Activated T-cell treated with anti-CD3 and anti-CD28 coated beads, Interleukin-2, amount 50 U/mL, for 72 hours (primary cell): ENCODE results near the gene IER5L. TPM values are rescaled to one million over a fixed set of nuclear protein-coding genes. Genes with fewer than 3 reads are reported as not detected.
A peak's percentile ranks its signal among the peaks of the same experiment; 100 is the strongest.

ENCODE experiments used
- ATAC-seq, 2 donors: fragments of 150-1000 bp; cut with Tn5 transposase; replicated peaks in 1 of 2; 2 replicates each; pipeline ENCODE4 v1.10.0; 2021; ENCODE audit warnings: moderate library complexity in 2 of 2, mild to moderate bottlenecking in 1 of 2
- DNase-seq, 2 donors: peaks; one replicate each; pipeline ENCODE4 v3.0.0; 2021 to 2022; ENCODE audit warnings: mixed read lengths in 1 of 2
- H3K27ac Mint-ChIP-seq: one replicate; pipeline ENCODE4 v1.8.0; 2022; ENCODE audit warnings: mild to moderate bottlenecking, moderate library complexity, mixed read lengths
- H3K27me3 Mint-ChIP-seq: one replicate; pipeline ENCODE4 v1.8.0; 2022; ENCODE audit warnings: low read depth, mixed read lengths
- H3K36me3 Mint-ChIP-seq, 2 donors: one replicate each; pipeline ENCODE4 v1.8.0; 2022; ENCODE audit warnings: mixed read lengths in 2 of 2, mild to moderate bottlenecking in 1 of 2; ENCODE audit not compliant: insufficient read depth in 2 of 2
- H3K4me1 Mint-ChIP-seq: one replicate; pipeline ENCODE4 v1.8.0; 2022; ENCODE audit warnings: low read depth, mixed read lengths
- H3K4me3 Mint-ChIP-seq, 2 donors: one replicate each; pipeline ENCODE4 v1.8.0; 2022; ENCODE audit warnings: mild to moderate bottlenecking in 2 of 2, mixed read lengths in 2 of 2, moderate library complexity in 2 of 2
- H3K9me3 Mint-ChIP-seq, 2 donors: one replicate each; pipeline ENCODE4 v1.8.0; 2022; ENCODE audit warnings: mixed read lengths in 2 of 2
- total RNA-seq, 2 donors: library from RNA; stranded (reverse); gene quantifications; one replicate each; pipeline ENCODE4 v1.2.3, GENCODE V29; 2022

The IER5L gene
- total RNA-seq, 2 donors from 2014 or later: 4.2 to 4.6 TPM

DNA sequence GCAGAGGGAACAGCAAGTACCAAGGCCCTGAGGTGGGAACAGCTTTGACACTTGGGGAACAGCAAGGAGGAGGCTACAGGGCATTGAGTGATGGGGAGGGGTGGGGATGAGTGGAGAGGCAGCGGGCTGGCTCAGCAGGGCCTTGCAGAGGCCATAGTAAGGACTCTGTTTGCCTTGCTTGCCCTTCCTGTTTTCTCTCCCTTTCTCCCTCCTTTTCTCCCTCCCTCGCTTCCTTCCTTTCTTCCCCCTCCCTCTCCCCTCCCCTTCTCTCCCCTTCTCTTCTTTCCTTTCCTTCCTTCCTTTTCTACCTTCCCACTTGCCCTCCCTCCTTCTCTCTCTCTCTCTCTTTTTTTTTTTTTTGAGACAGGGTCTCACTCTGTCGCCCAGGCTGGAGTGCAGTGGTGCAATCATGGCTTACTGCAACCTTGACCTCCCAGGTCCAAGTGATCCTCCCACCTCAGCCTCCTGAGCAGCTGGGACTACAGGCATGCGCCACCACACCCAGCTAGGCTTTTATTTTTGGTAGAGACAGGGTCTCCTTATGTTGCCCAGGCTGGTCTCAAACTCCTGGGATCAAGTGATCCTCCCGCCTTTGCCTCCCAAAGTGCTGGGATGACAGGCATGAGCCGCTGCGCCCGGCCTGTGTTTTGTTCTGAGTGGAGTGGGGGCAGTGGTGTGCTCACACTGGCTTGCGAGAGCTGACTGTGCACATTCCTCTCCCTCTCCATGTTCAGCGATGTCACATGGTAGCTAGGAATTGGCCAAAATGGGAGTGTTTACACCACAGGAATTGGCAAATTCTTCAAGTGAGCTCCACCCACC is 17.1 kb downstream of the IER5L start:
- ATAC-seq: no peak
- no peak for DNase-seq
- no peaks in the 10 kb centered on the region for H3K27me3 Mint-ChIP-seq
- no peak overlapping the region for H3K27ac Mint-ChIP-seq
- H3K36me3 Mint-ChIP-seq: no peaks in the 10 kb centered on the region
- no peaks in the 10 kb centered on the region for H3K9me3 Mint-ChIP-seq
- H3K4me3 Mint-ChIP-seq: no peak overlapping the region
- H3K4me1 Mint-ChIP-seq: no peaks in the 10 kb centered on the region

DNA sequence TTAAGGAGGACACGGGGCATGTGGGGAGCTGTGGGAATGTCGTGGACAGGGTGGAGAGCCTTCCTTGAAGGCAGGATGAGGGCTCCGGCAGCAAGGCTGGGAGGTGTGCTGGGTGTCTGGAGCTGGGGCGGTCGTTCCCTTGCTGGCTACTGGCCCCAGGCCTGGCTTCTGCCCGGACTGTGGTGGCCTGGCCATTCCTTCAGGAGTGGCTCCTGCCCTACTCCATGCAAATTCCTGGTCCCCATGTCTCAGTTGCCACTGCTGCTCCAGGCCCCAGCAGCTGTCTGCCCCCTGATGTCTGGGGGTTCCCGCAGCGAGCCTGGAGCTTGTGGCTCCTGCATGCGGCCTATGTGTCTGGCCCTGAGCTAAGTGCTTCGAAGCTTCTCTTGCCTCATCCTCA is 21.9 kb downstream of the IER5L start:
- no peak overlapping the region for H3K27ac Mint-ChIP-seq
- DNase-seq (no peak), ATAC-seq (no peak)
- H3K9me3 Mint-ChIP-seq: no peaks in the 10 kb centered on the region
- H3K4me3 Mint-ChIP-seq: no peak overlapping the region
- no peaks in the 10 kb centered on the region for H3K36me3 Mint-ChIP-seq
- no peaks in the 10 kb centered on the region for H3K27me3 Mint-ChIP-seq
- no peaks in the 10 kb centered on the region for H3K4me1 Mint-ChIP-seq

DNA sequence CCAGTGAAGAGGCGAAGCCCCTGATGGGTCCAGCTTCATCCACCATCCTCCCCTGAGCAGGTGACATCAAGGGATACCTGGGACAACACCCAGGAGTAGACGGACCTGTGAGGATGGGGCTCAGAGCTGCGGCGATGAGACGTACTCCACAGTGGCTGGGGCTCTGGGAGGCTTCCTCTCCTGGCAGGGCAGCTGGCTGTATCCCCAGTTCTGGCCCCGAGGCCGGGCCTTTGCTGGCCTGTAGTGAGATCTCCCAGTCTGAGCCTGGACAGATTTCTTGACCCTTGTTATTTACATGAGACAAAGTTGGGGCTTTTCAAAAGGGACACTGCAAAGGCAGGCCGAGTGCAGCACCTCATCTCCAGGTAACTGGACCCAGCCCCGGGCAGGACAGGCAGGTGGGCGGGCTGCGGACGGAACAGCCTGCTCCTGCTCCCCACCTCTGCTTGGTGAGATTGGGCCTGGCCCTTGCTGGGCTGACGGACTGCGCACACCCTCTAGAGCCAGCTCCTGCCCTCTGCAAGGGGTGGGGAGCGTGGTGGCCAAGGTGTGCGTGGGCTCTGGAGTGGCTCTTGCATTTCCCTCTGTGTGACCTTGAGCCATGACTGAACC is 23.1 kb downstream of the IER5L start:
- DNase-seq: no peak
- no peak overlapping the region for H3K4me3 Mint-ChIP-seq
- no peak overlapping the region for H3K27ac Mint-ChIP-seq
- H3K9me3 Mint-ChIP-seq: no peaks in the 10 kb centered on the region
- no peaks in the 10 kb centered on the region for H3K27me3 Mint-ChIP-seq
- H3K36me3 Mint-ChIP-seq: no peaks in the 10 kb centered on the region
- H3K4me1 Mint-ChIP-seq: no peaks in the 10 kb centered on the region
- ATAC-seq: no peak

DNA sequence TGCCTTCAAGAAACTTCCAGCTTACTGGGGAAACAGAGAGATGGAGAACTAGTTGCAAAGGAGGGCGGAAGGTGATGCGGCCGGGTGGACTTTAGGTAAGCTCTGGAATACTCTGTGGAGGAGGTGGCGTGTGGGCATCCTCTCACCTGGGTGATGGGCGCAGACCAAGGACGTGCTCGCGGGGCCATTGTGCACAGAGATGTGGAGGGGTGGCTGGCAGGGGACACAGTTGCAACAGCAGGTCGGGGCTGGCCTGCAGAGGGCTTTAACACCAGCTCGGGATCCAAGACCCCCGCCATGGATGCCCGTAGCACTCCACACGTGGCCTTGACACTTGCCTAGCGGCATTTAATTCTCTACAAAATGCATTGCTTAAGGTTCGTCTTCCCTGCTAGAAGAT is 26.6 kb downstream of the IER5L start:
- H3K27ac Mint-ChIP-seq: no peak overlapping the region
- no peaks in the 10 kb centered on the region for H3K27me3 Mint-ChIP-seq
- ATAC-seq: no peak
- no peak overlapping the region for H3K4me3 Mint-ChIP-seq
- H3K4me1 Mint-ChIP-seq: peaks cover 5% of the 10 kb centered on the region
- DNase-seq: no peak
- no peaks in the 10 kb centered on the region for H3K36me3 Mint-ChIP-seq
- H3K9me3 Mint-ChIP-seq: no peaks in the 10 kb centered on the region

DNA sequence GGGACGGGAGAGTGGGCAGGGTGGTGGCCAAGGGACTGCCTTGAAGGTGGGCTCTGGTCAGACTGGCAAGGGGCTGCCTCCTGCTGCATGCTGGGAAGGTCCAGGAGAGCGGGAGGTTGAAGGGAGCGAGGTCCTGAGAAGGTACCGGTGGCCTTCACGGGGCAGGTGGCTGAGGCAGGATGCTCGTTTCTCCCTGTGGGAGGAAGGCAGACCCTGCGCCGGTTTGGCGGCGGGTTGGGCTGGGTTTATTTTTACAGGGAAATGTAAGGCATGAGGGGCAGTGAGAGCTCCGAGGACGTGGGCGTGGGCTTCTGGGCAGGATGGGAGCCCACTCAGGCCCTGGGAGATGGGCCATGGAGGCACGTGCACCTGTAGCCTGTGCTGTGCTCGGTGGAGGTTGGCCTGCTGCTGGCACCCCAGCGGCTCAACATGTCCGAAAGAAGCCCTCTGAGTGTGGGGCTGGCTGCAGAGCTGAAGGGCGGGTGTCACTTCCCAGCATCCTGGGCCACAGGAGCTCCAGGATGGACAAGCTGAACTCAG is 27.3 kb downstream of the IER5L start:
- no peak overlapping the region for H3K27ac Mint-ChIP-seq
- no peaks in the 10 kb centered on the region for H3K36me3 Mint-ChIP-seq
- no peaks in the 10 kb centered on the region for H3K27me3 Mint-ChIP-seq
- no peak overlapping the region for H3K4me3 Mint-ChIP-seq
- peaks cover 5% of the 10 kb centered on the region for H3K4me1 Mint-ChIP-seq
- no peak for DNase-seq
- H3K9me3 Mint-ChIP-seq: no peaks in the 10 kb centered on the region
- no peak for ATAC-seq

DNA sequence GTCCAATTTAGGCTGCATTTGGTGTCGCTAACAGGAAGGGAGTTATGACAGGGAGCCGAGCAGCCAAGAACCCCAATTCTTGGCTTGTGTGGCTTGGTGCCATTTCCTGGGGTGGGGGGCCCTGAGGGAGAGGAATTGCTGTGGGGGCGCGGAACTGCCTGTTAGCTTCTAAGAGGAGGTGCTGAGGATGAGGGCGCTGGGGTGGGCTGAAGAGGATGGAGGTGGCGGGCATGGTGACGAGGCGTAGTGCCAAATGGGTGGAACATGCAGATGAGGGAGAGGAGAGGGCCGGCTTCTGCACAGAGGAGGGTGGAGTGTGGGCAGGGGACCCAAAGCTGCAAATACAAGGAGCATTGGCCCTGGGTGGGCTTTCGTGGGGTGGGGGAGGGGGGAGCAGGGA is 27.9 kb downstream of the IER5L start:
- Mint-ChIP-seq H3K27me3 (no peaks in the 10 kb centered on the region), H3K9me3 (no peaks in the 10 kb centered on the region), H3K36me3 (no peaks in the 10 kb centered on the region), H3K4me1 (peaks cover 5% of the 10 kb centered on the region), H3K4me3 (no peak overlapping the region), H3K27ac (no peak overlapping the region)
- DNase-seq: no peak
- no peak for ATAC-seq

DNA sequence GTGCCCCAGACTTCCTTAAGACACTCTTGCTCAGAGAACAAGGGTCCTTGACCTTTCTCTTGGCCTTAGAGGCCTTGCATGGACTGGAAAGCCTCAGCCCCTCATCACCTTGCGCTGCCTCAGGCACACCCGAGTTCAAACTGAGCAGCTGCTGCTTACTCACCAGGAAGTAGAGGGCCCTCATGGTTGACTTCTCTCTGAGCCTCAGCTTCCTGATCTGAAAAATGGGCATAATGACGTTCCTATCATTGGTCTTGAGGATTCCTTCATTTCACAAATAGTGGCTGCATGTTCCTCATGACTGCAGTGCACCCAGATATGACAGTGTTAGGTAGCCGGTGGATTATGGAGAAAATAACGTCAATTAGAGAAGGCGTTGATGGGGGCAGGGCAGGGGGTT is 28.6 kb downstream of the IER5L start:
- Mint-ChIP-seq H3K27me3 (no peaks in the 10 kb centered on the region), H3K27ac (peak overlapping the region; percentile 14), H3K9me3 (no peaks in the 10 kb centered on the region), H3K36me3 (no peaks in the 10 kb centered on the region), H3K4me3 (no peak overlapping the region), H3K4me1 (peaks cover 5% of the 10 kb centered on the region)
- ATAC-seq (no peak), DNase-seq (no peak)

DNA sequence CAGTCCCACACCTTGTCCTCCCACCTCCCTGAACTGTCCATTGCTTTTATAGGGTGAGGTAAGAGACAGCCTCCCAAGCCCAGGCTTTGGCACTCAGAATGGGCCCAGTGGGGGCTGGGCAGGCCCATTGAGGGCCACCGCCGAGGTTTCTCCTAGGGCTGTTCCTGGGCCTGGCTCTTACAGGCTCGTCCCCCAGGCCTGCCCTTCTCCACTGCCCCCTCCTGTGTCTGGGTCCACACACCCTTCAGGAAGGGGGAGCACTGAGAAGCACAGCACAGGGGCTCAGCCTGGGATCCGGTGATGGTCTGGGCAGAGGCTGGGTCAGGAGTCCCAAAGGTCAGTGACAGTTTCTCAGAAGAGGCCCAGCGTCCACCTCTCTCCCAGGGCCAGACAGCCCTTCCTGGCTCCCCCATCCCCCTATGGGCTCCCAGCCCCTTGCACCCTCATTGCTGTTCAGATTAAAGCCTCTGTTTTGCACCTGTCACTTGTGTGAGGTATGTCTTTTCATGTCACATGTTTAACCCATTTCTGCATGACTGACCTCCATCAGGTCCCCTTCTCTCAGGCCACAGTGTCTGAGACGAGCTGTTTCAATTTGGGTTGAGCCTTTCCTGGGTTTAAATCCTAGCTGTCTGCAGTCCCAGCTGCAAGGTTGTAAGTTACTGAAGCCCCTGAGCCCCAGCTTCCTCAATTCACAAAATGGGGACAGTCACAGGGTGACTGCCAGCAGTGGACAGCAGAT is 29.4 kb downstream of the IER5L start:
- Mint-ChIP-seq H3K4me1 (peaks cover 9% of the 10 kb centered on the region), H3K27ac (no peak overlapping the region), H3K4me3 (no peak overlapping the region), H3K36me3 (peaks cover 0 to 3% of the 10 kb centered on the region in 2 donors), H3K9me3 (no peaks in the 10 kb centered on the region), H3K27me3 (no peaks in the 10 kb centered on the region)
- no peak for ATAC-seq
- DNase-seq: no peak

DNA sequence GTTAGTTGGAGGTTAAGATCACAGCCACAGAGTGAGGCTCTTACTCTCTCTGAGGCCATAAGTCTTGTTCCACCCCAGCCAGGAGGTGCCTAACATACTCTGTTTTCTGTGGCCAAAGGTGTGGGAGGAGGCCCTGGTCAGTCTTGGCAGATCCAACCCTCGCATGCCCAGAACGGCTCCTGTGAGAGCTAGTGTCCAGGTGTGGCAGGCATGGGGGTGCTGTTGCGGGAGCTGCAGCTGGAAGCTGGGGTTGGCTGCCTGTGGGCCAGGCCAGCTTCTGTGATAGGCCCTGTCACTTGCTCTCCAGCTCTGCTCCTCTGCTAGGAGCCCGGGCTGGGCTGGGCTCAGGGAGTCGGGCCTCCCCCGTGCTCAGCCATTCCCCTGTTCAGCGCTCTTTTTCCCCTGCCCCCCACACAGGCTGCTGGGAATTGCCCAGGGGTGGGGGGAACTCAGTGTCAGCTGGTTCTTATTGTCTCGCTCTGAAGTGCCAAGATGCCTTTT is 31.6 kb downstream of the IER5L start:
- DNase-seq (no peak), ATAC-seq (no peak)
- Mint-ChIP-seq H3K27ac (peak overlapping the region; percentile 0), H3K36me3 (peaks cover 0 to 3% of the 10 kb centered on the region in 2 donors), H3K9me3 (no peaks in the 10 kb centered on the region), H3K4me3 (no peak overlapping the region), H3K27me3 (no peaks in the 10 kb centered on the region), H3K4me1 (peaks cover 24% of the 10 kb centered on the region)

DNA sequence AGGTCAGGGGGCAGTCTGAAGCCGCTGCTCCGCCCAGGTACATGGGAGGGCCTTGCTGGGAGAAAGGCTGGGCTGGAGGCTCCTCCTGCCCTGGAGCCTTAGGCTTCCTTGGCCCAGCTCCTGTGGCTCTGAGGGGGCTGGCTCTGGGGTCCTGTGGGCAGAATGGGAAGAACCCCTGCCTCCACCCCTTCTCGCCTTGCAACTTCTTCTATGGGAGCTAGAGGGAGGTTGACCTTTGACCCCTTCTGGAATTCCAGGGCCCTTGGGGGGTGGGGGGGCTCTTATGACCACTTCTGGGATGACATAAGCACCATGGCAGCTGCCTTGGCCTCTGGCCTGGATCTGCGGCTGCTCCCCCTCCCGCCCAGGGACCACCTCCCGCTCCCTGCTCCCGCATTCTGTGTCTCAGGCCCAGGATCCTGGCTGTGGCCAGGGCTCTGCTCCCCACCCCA is 32.2 kb downstream of the IER5L start:
- H3K9me3 Mint-ChIP-seq: no peaks in the 10 kb centered on the region
- H3K4me1 Mint-ChIP-seq: peaks cover 31% of the 10 kb centered on the region
- no peak overlapping the region for H3K27ac Mint-ChIP-seq
- H3K4me3 Mint-ChIP-seq: no peak overlapping the region
- DNase-seq: no peak
- no peaks in the 10 kb centered on the region for H3K27me3 Mint-ChIP-seq
- H3K36me3 Mint-ChIP-seq: peaks cover 0 to 3% of the 10 kb centered on the region in 2 donors
- no peak for ATAC-seq

DNA sequence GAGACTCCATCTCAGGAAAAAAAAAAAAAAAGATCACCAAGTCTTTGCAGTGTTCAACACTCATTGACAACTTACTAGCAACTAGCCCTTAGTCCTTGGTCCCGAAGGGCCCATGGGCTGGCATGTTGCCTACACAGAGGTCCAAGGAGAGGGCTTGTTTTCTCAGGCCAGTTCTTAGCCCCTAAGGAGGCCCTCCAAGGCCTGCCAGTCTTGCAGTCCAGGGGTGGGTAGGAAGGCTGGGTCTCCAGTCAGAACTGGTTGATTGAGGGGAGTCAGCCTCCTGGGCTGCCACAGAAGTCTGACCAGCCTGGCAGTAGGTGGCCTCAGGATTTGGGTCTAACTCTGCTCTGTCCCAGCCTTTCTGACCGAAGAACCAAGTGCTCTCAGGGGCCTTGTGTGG is 32.7 kb downstream of the IER5L start:
- H3K9me3 Mint-ChIP-seq: no peaks in the 10 kb centered on the region
- peaks cover 36% of the 10 kb centered on the region for H3K4me1 Mint-ChIP-seq
- H3K27me3 Mint-ChIP-seq: no peaks in the 10 kb centered on the region
- no peak for ATAC-seq
- H3K36me3 Mint-ChIP-seq: peaks cover 0 to 3% of the 10 kb centered on the region in 2 donors
- H3K4me3 Mint-ChIP-seq: no peak overlapping the region
- H3K27ac Mint-ChIP-seq: no peak overlapping the region
- DNase-seq: no peak

DNA sequence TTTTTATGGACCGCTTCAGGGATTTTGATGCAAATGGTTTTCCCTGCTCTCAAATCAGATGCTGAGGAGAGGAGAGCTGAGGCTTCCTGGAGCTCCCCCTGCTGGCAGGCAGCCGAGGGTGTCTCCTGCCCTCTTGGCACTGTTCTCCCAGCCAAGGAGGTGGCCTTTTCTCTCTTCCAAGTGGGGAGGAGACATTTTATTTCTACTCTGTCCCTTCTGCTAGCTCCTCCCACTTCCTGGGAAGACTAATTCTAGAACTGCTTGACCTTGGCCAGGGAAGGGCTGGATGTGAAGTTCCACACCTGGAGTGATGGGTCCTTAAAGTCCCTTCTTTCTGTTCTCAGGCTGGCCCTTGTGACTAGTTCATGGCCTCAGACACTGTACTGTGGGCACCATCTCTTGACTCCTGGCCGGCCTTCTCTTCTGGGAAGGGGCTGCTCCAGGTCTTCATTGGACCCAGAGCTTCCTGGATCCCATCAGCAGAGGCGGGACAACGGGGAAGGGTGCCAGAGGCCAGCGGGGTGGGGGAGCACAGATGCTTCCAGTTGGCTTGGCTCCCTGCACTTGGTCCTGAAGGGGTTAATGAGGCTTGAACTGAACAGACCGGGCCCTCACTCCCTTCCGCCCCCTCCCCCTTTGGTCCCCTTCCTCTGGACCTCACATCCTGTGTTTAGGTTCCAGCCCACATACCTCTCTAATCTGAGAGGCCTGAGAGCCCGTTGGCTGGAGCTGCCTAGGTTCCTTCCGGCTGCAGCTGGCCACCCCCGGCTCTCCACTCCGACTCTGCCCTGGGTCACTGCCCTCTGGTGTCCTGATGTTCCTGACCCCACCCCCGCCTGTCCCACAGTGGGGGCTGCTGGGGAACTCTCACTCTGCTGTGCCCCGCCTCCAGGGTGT is 34.8 kb downstream of the IER5L start:
- peaks cover 46% of the 10 kb centered on the region for H3K4me1 Mint-ChIP-seq
- DNase-seq (peak; percentile 76 to 78), ATAC-seq (no peak)
- no peaks in the 10 kb centered on the region for H3K27me3 Mint-ChIP-seq
- H3K36me3 Mint-ChIP-seq: peaks cover 0 to 4% of the 10 kb centered on the region in 2 donors
- H3K27ac Mint-ChIP-seq: no peak overlapping the region
- H3K4me3 Mint-ChIP-seq: peak overlapping the region in 1 of 2 donors; percentile 22
- no peaks in the 10 kb centered on the region for H3K9me3 Mint-ChIP-seq
